HG03432 (cell line): ENCODE data around the gene MMP20.
A peak's percentile ranks its signal among the peaks of the same experiment; 100 is the strongest.
"Not testable (repeated sequence)": the region's sequence is repeated elsewhere in the genome, so short reads cannot be mapped to it uniquely, and the experiment has no call there.

ENCODE experiments used
- ATAC-seq: cut with Tn5 transposase; IDR thresholded peaks from one replicate; pipeline ENCODE4 v1.9.1; 2021; ENCODE audit warnings: mild to moderate bottlenecking, moderate library complexity; ENCODE audit not compliant: unreplicated experiment

Gene MMP20

GRCh38 chr11:102625177-102625576 is at the start of gene MMP20:
Gene MMP20, minus strand, starts transcription at chr11:102625332. Its CDS starts 13 bp downstream, at chr11:102625319.
- no peak for ATAC-seq

- ATAC-seq, result peak; percentile 89
Measured at GRCh38 chr11:102669664-102670063, 44.5 kb upstream of the MMP20 start.

DNA sequence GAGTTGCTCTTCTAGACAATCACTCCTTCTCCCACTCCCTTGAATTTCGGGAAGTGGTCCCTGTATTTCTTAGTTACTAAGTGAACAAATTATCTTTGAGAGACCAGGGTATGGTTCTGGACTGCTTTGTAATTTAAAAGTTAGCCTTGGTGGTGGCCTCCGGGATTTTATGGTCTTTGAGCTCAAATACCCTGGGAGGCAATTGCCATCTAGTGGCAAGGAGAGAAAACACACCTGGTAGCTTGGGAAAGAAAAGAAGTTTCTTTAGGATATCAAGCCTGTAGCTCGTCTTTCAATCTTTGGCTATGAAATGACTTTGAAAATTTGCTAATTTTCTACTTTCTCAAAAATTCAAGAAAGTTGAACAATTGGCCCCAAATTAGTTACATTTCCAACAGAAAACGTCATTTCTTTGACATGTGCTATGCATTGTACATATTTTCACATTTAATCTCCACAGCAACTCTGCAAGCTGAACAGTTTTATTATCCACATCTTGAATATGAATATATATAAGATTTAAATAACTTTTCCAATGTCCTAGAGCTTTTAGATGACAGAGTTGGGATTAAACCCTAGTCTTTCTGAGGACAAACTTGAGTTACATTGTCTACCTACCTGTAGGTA is 41.3 kb upstream of the MMP20 start:
- peak; percentile 58 for ATAC-seq

DNA sequence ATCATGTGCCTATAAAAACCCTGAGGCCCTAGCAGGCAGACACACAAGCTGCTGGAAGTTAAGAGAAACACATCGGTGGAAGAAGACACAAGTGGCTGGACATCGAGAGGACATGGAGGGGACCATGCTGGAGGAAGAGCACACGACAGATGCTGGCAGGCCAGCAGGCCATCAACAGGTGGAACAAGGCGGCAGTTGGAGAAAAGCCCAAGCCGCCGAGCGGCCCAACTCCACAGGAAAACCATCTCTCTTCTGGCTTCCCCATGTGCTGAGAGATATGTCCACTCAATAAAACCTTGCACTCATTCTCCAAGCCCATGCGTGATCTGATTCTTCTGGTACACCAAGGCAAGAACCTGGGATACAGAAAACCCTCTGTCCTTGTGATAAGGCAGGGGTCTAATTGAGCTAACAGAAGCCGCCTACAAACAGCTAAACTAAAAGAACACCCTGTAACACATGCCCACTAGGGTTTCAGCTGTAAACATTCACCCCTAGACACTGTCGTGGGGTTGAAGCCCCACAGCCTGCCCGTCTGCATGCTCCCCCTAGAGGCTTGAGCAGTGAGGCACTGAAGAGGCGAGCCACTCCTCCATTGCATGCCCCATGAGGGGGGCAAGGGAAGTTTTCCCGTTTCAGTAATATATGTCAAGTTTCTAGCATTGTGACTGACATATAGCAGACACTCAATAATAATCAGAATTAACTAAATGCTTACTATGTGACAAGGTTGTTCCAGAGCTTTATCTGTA is 39.0 kb upstream of the MMP20 start:
- ATAC-seq, result peak; percentile 60

DNA sequence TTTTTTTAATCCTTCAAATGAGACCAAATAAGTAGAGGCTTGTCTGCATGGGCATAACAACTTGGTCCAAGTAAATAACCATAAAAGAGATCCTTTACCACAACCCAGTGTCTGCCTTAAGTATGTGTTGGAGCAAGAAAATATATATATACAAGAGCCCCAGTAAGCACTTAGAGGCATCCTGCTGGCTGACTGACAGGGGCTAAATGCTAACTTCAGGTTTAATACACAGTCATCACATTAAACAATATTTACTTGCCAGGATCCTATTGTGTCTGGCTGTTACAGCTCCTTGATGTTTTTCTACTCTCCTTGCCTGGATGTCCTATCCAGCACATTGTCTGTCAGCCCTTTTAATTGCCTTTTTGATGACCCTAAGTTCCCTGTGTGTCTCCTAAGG is 37.5 kb upstream of the MMP20 start:
- no peak for ATAC-seq

GRCh38 chr11:102661040-102661439 is 35.9 kb upstream of the MMP20 start:
- ATAC-seq, result no peak

DNA sequence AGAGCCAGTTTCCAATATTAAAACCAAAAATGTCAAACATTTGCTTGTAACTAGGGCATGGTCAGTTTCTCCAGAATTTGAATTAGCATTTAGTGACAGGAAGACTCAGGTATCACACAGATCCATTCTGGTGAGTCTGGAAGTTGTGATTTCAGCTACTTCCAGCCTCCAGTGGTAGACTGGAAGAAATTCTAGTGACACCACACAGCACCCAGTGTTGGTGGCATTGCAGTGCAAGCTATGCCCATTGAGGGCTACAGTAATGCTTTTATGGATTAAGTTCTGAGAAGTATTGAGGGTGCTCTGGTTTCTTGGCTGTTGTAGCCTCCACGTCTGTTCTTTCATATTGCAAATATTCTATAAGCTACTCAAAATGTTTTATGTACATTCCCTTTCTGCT is 31.4 kb upstream of the MMP20 start:
- ATAC-seq, result no peak

DNA sequence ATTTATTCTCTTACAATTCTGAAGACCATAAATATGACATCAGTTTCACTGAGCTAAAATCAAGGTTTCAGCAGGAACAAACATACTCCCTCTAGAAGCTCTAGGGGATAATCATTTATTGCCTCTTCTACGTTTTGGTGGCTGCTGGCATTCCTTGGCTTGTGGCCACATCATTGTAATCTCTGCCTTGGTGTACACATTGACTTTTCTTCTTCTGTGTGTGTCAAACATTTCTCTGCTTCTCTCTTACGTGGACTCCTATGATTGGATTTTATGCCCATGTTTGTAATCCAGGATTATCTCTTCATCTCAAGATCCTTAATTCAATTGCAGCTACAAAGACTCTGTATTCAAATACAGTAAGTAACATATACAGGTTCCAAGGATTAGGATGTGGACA is 30.4 kb upstream of the MMP20 start:
- ATAC-seq, result no peak

- ATAC-seq, result no peak
Measured at GRCh38 chr11:102654761-102655160, 29.6 kb upstream of the MMP20 start.

GRCh38 chr11:102653744-102654291 is 28.7 kb upstream of the MMP20 start:
- no peak for ATAC-seq

DNA sequence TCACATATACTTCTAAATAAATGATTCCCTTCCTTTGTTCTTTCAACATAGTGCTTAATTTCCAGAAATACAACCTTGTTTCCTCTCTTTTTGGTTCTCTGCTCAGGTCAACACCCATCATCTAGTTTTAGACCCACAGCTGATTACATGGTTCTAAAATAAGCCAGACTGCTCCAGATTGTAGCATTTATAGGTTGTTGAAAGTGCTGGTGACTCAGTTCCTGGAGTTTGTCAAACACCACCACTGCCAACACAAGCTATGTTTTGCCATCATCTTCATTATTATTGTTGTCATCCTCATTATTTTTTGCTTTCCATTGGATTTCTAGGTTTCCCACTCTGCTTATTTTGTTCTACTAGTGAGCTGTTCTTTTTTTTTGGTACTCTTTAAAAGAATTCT is 22.3 kb upstream of the MMP20 start:
- ATAC-seq, result no peak

- no peak for ATAC-seq
Measured at GRCh38 chr11:102643941-102644340, 18.8 kb upstream of the MMP20 start.

DNA sequence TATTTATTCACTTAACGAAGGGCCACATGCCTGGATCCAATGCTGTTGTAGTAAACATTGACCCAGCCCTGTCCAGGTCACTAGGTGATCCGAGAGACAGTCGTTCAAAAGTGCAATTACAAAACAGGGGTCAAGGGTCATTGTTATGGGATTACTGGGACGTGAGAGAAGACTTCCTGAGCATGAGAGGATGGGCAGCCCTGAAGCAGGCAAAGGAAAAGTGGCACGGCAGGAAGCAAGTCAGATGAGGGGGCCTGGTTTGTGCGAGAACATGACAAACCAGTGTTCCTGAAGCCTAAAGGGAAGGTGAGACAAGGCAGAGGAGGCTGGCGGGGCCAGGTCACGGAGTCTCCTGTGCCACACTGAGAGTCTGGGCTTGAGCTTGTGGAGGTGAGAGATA is 15.8 kb upstream of the MMP20 start:
- ATAC-seq, result no peak

DNA sequence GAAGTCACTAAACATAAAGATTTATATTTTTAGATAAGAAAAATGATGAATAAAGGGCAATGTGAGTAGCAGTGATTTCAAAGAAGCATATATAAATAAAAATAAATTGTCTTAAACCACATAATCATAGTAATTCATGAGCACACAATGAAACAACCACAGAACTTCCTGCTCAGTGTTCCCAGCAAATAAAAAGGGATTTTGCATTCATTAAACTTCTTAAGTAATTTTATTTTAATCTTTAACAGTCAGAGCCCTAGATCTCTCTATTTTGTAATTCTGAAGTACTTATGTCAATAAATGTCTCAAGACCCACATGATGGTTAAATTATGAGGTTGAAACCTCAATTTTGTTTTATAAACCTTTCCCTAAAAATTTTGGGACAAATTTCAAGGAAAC is 14.5 kb upstream of the MMP20 start:
- no peak for ATAC-seq

DNA sequence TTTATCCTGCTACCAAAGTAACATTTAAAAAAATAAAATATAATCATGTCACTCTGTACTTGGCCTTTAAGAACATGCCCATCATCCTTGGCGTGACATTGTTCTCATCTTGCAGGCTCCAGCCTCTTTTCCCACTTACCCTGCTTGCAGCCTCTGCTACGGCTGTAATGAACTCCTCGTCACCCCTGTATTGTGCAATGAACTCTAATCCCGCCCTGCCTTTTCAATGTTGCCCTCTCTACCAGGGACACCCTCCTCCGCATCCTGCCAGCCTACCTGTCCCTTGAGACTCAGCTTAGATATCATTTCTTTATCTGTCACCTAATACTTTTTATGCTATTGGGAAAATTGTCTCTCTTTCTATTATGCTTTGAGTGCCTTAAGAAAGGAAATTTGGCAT is 12.6 kb upstream of the MMP20 start:
- ATAC-seq, result no peak

GRCh38 chr11:102633385-102634026 is 8.4 kb upstream of the MMP20 start:
- ATAC-seq, result peak; percentile 72

GRCh38 chr11:102632026-102632425 is 6.9 kb upstream of the MMP20 start:
- no peak for ATAC-seq

DNA sequence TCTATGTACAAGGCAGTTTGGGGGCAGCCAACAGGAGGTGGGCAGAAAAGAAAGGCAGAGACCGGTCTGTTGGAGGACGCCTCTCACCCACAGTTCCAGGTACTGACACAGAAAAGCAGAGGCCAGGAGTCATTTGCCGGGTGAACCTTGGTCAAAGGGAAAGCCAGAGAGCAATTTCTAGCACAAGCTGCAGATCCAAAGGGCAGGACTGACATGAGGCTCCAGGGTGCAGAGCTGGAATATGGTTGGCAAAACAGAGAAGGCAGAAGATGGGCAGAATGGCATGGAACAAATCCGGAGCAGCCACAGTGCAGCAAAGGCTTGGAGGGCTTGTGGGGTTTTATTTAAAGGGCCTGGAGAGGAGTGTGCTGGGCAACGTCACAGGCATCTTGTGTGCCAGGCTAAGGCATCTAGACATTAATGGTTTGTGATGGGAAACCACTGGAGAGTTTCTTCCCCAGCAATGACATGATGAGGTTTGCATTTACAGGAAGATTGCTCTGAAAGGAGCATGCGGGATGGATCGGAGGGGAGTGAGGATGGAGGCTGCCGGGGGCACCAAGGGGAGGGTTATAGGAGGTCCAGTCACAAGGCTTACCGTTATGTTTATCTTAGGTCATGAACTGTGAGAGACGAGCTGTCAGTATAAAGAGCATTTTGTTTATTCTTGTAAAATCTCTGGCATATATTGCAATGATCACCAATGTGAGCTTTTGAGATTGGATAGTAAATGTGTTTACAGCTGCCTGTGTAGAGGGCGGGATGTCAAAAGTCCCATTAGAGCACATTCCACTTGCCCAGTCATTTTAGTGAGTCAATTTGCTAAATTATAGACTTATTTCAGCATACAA is 5.7 kb upstream of the MMP20 start:
- no peak for ATAC-seq

- ATAC-seq, result not testable (repeated sequence)
Measured at GRCh38 chr11:102629908-102630307, 4.8 kb upstream of the MMP20 start.

DNA sequence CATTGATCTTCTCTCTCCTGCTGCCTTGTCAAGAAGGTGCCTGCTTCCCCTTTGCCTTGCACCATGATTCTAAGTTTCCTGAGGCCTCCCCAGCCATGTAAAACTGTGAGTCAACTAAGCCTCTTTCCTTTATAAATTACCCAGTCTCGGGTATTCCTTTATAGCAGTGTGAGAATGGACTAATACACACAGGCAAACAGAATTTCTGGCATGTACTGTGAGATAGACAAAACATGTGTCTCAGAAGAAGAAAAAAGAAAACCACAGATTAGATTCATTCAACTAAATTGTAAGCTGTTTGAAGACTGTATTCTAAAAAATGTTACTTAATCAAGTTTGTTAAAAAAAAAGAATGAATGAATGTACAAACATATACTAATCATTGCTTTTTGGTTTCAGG is 1.5 kb upstream of the MMP20 start:
- ATAC-seq, result no peak

- no peak for ATAC-seq
Measured at GRCh38 chr11:102623998-102624397, 1.1 kb downstream of the MMP20 start.
